ENCODE results near the gene RAI14.
"Not testable (repeated sequence)": the region's sequence is repeated elsewhere in the genome, so short reads cannot be mapped to it uniquely, and the experiment has no call there.

The RAI14 gene

GRCh38 chr5:34758514-34758913 is 102.4 kb downstream of the RAI14 start:
- no peak for DNase-seq (ENCODE audit: low read depth in 2 of 2, low spot score in 1 of 2)

GRCh38 chr5:34759213-34759612 is 103.1 kb downstream of the RAI14 start:
- not testable (repeated sequence) for DNase-seq (ENCODE audit: low read depth in 2 of 2, low spot score in 1 of 2)

GRCh38 chr5:34765662-34766061 is 109.5 kb downstream of the RAI14 start:
- DNase-seq (ENCODE audit: low read depth in 2 of 2, low spot score in 1 of 2): no peak

GRCh38 chr5:34767180-34767579 is 111.1 kb downstream of the RAI14 start:
- no peak for DNase-seq (ENCODE audit: low read depth in 2 of 2, low spot score in 1 of 2)

- no peak for DNase-seq (ENCODE audit: low read depth in 2 of 2, low spot score in 1 of 2)
Measured at GRCh38 chr5:34770486-34770885, 114.4 kb downstream of the RAI14 start.

GRCh38 chr5:34771076-34771475 is 114.9 kb downstream of the RAI14 start:
- DNase-seq (ENCODE audit: low read depth in 2 of 2, low spot score in 1 of 2): no peak

- no peak for DNase-seq (ENCODE audit: low read depth in 2 of 2, low spot score in 1 of 2)
Measured at GRCh38 chr5:34772267-34773098, 116.4 kb downstream of the RAI14 start.

GRCh38 chr5:34774139-34774538 is 118.0 kb downstream of the RAI14 start:
- DNase-seq (ENCODE audit: low read depth in 2 of 2, low spot score in 1 of 2): no peak

GRCh38 chr5:34774678-34775077 is 118.5 kb downstream of the RAI14 start:
- DNase-seq (ENCODE audit: low read depth in 2 of 2, low spot score in 1 of 2): not testable (repeated sequence)

GRCh38 chr5:34775886-34776285 is 119.8 kb downstream of the RAI14 start:
- DNase-seq (ENCODE audit: low read depth in 2 of 2, low spot score in 1 of 2): no peak

GRCh38 chr5:34778091-34778850 is 122.1 kb downstream of the RAI14 start:
- DNase-seq (ENCODE audit: low read depth in 2 of 2, low spot score in 1 of 2): no peak

- not testable (repeated sequence) for DNase-seq (ENCODE audit: low read depth in 2 of 2, low spot score in 1 of 2)
Measured at GRCh38 chr5:34783892-34784291, 127.8 kb downstream of the RAI14 start.

- DNase-seq (ENCODE audit: low read depth in 2 of 2, low spot score in 1 of 2): no peak
Measured at GRCh38 chr5:34787035-34787434, 130.9 kb downstream of the RAI14 start.

GRCh38 chr5:34789021-34789531 is 132.9 kb downstream of the RAI14 start:
- DNase-seq (ENCODE audit: low read depth in 2 of 2, low spot score in 1 of 2): no peak

- no peak for DNase-seq (ENCODE audit: low read depth in 2 of 2, low spot score in 1 of 2)
Measured at GRCh38 chr5:34789639-34790038, 133.5 kb downstream of the RAI14 start.

GRCh38 chr5:34790069-34790468 is 133.9 kb downstream of the RAI14 start:
- DNase-seq (ENCODE audit: low read depth in 2 of 2, low spot score in 1 of 2): no peak

- DNase-seq (ENCODE audit: low read depth in 2 of 2, low spot score in 1 of 2): no peak
Measured at GRCh38 chr5:34791761-34792244, 135.7 kb downstream of the RAI14 start.

- no peak for DNase-seq (ENCODE audit: low read depth in 2 of 2, low spot score in 1 of 2)
Measured at GRCh38 chr5:34802834-34803563, 146.9 kb downstream of the RAI14 start.

- no peak for DNase-seq (ENCODE audit: low read depth in 2 of 2, low spot score in 1 of 2)
Measured at GRCh38 chr5:34803974-34804732, 148.0 kb downstream of the RAI14 start.

GRCh38 chr5:34804913-34805312 is 148.8 kb downstream of the RAI14 start:
- DNase-seq (ENCODE audit: low read depth in 2 of 2, low spot score in 1 of 2): no peak

GRCh38 chr5:34806532-34806931 is 150.4 kb downstream of the RAI14 start:
- no peak for DNase-seq (ENCODE audit: low read depth in 2 of 2, low spot score in 1 of 2)

Data from stimulated activated CD8-positive, alpha-beta memory T cell treated with anti-CD3 and anti-CD28 coated beads, Interleukin-4, amount 100 ng/mL, for 1 hour (primary cell).